AG04450 (cell line): ENCODE data around the gene UGT1A5. TPM values are rescaled to one million over a fixed set of nuclear protein-coding genes. Genes with fewer than 3 reads are reported as not detected.

Source experiments
- CTCF ChIA-PET: fragments of 300-600, 350-600 bp; formaldehyde crosslinking; extraction: SDS; loops from one replicate; lab custom pipeline; 2022; ENCODE audit warnings: antibody characterized with exemption, inconsistent platforms; lab: Charles Lee
- POLR2A ChIA-PET: fragments of 350-600 bp; formaldehyde crosslinking; extraction: SDS; loops from one replicate; lab custom pipeline; 2021; ENCODE audit warnings: antibody characterized with exemption, inconsistent platforms; lab: Yijun Ruan, JAX
- DNase-seq: peaks from one replicate; pipeline ENCODE4 v3.0.0-alpha.2; 2011; ENCODE audit warnings: low read depth, low spot score
- H3K27ac ChIP-seq: one replicate; pipeline ENCODE4 v1.5.1; 2012; ENCODE audit warnings: low read depth, low read length, control low read depth
- H3K27me3 ChIP-seq: one replicate; pipeline ENCODE4 v1.6.0; 2012; ENCODE audit warnings: low read length; ENCODE audit not compliant: control insufficient read depth, insufficient read depth
- H3K4me3 ChIP-seq: 2 replicates; pipeline ENCODE4 v1.5.1; 2011; ENCODE audit warnings: mild to moderate bottlenecking, low read depth, low read length, control low read depth
- H3K9me3 ChIP-seq: 2 replicates; pipeline ENCODE4 v1.5.1; 2012; ENCODE audit warnings: low read length; ENCODE audit not compliant: control insufficient read depth, insufficient read depth
- polyA plus RNA-seq: library from polyadenylated mRNA; depleted of rRNA; stranded (reverse); fragments of >200 nt; gene quantifications from 2 replicates; pipeline ENCODE4 v1.2.3, GENCODE V29; 2011
- TF ChIP-seq, protein P1 (sequence below): IDR thresholded peaks from 2 replicates; pipeline ENCODE4 v1.5.1; 2011; ENCODE audit warnings: low read depth, low read length, control low read depth, inconsistent platforms

UGT1A5 gene
- polyA plus RNA-seq, 1 experiment = not detected

- TF ChIP-seq, protein P1, sequence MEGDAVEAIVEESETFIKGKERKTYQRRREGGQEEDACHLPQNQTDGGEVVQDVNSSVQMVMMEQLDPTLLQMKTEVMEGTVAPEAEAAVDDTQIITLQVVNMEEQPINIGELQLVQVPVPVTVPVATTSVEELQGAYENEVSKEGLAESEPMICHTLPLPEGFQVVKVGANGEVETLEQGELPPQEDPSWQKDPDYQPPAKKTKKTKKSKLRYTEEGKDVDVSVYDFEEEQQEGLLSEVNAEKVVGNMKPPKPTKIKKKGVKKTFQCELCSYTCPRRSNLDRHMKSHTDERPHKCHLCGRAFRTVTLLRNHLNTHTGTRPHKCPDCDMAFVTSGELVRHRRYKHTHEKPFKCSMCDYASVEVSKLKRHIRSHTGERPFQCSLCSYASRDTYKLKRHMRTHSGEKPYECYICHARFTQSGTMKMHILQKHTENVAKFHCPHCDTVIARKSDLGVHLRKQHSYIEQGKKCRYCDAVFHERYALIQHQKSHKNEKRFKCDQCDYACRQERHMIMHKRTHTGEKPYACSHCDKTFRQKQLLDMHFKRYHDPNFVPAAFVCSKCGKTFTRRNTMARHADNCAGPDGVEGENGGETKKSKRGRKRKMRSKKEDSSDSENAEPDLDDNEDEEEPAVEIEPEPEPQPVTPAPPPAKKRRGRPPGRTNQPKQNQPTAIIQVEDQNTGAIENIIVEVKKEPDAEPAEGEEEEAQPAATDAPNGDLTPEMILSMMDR = no peak
- no peak for DNase-seq
- Histone ChIP-seq H3K9me3 (peaks cover 5% of the 10 kb centered on the region; the same call in 1 of the 2 replicates), H3K27ac (no peak overlapping the region), H3K4me3 (no peak overlapping the region), H3K27me3 (peaks cover 13% of the 10 kb centered on the region)
- ChIA-PET CTCF (no interaction called here), POLR2A (no interaction called here)
These were observed 97.7 kb downstream of the UGT1A5 start for GRCh38 chr2:233810385-233810784.

- no peak for DNase-seq
- CTCF ChIA-PET = no interaction called here
- Histone ChIP-seq H3K9me3 (peaks cover 5% of the 10 kb centered on the region; the same call in 1 of the 2 replicates), H3K27ac (no peak overlapping the region), H3K27me3 (peaks cover 13% of the 10 kb centered on the region), H3K4me3 (no peak overlapping the region)
- TF ChIP-seq, protein P1 = no peak
- POLR2A ChIA-PET = no interaction called here
These were observed 98.4 kb downstream of the UGT1A5 start for GRCh38 chr2:233811087-233811486.

GRCh38 chr2:233811732-233812131, 99.0 kb downstream of the UGT1A5 start:
- Histone ChIP-seq H3K27ac (no peak overlapping the region), H3K9me3 (peaks cover 5% of the 10 kb centered on the region; the same call in 1 of the 2 replicates), H3K4me3 (no peak overlapping the region), H3K27me3 (peaks cover 13% of the 10 kb centered on the region)
- POLR2A ChIA-PET = no interaction called here
- no peak for DNase-seq
- TF ChIP-seq, protein P1 = no peak
- CTCF ChIA-PET = no interaction called here

GRCh38 chr2:233813236-233814055, 100.7 kb downstream of the UGT1A5 start:
- TF ChIP-seq, protein P1 = no peak
- ChIA-PET POLR2A (no interaction called here), CTCF (no interaction called here)
- DNase-seq = no peak
- H3K4me3 ChIP-seq = no peak overlapping the region
- H3K9me3 ChIP-seq = no peaks in the 10 kb centered on the region; the same call in 1 of the 2 replicates
- H3K27ac ChIP-seq = no peak overlapping the region
- peaks cover 11% of the 10 kb centered on the region for H3K27me3 ChIP-seq
